GM12878 (cell line): ENCODE data around the gene ATP5F1B. TPM values are rescaled to one million over a fixed set of nuclear protein-coding genes. Genes with fewer than 3 reads are reported as not detected.

Experiments used
- ATAC-seq: fragments of 200-7000 bp; cut with Tn5 transposase; 3 replicates; pipeline ENCODE4 v1.9.1; 2020; ENCODE audit warnings: mild to moderate bottlenecking, moderate library complexity
- BruUV-seq: library from RNA; stranded (reverse); fragments of 400-500 nt; replicated peaks from 2 replicates; lab custom pipeline; 2021; lab: Mats Ljungman, UMichigan
- CTCF ChIA-PET: fragments of 300-600 bp; sonication (Branson Sonifier 250); formaldehyde crosslinking; extraction: SDS; loops from one replicate; lab custom pipeline; 2021; ENCODE audit warnings: inconsistent platforms; lab: Yijun Ruan, JAX
- POLR2A ChIA-PET: fragments of 350-600 bp; formaldehyde crosslinking; extraction: SDS; loops from one replicate; lab custom pipeline; 2021; ENCODE audit warnings: inconsistent platforms; lab: Charles Lee
- RAD21 ChIA-PET: fragments of 300-600 bp; sonication (Branson Sonifier 250); formaldehyde crosslinking; loops from one replicate; lab custom pipeline; 2023; ENCODE audit warnings: antibody characterized with exemption; ENCODE audit not compliant: unreplicated experiment; lab: Charles Lee
- SMC1A ChIA-PET: fragments of 300-600 bp; sonication (Branson Sonifier 250); formaldehyde crosslinking; loops from one replicate; lab custom pipeline; 2023; ENCODE audit not compliant: unreplicated experiment, uncharacterized antibody; lab: Charles Lee
- DNase-seq: peaks from one replicate; pipeline ENCODE4 v3.0.0-alpha.2; 2011; ENCODE audit warnings: low read depth, low spot score
- FAIRE-seq: peaks from 3 replicates; lab custom pipeline; 2011; peaks lifted over from hg19 to GRCh38; lab: Jason Lieb, UNC
- H2AFZ ChIP-seq: 2 replicates; pipeline ENCODE4 v1.6.0; 2011; ENCODE audit warnings: low read depth, low read length, control low read depth; ENCODE audit not compliant: control insufficient read depth
- H3K27ac ChIP-seq: 2 replicates; pipeline ENCODE4 v1.5.1; 2011; ENCODE audit warnings: control low read depth; ENCODE audit not compliant: control insufficient read depth, insufficient read depth
- H3K27me3 ChIP-seq, 2 experiments: replicated peaks in 1 of 2; 2 replicates each; pipeline versions ENCODE4 v1.6.0 to v1.6.1; 2011; ENCODE audit warnings: low read length in 1 of 2; ENCODE audit not compliant: control insufficient read depth in 2 of 2, insufficient read depth in 2 of 2
- H3K36me3 ChIP-seq, 2 experiments: 2 replicates each; pipeline ENCODE4 v1.5.1; 2011; ENCODE audit warnings: low read length in 1 of 2; ENCODE audit not compliant: control insufficient read depth in 2 of 2, insufficient read depth in 2 of 2
- H3K4me1 ChIP-seq: 2 replicates; pipeline ENCODE4 v1.6.1; 2011; ENCODE audit warnings: mild to moderate bottlenecking, low read length, moderate library complexity, mixed read lengths; ENCODE audit not compliant: control insufficient read depth, insufficient read depth
- H3K4me2 ChIP-seq: 2 replicates; pipeline ENCODE4 v1.6.0; 2011; ENCODE audit warnings: control low read depth; ENCODE audit not compliant: control insufficient read depth, insufficient read depth
- H3K4me3 ChIP-seq: fragments of 200-600 bp; sonication (generic); 2 replicates; pipeline ENCODE4 v1.5.1; 2016
- H3K79me2 ChIP-seq: 2 replicates; pipeline ENCODE4 v1.6.0; 2011; ENCODE audit warnings: low read length; ENCODE audit not compliant: control insufficient read depth, insufficient read depth
- H3K9ac ChIP-seq: 2 replicates; pipeline ENCODE4 v1.8.0; 2011; ENCODE audit warnings: low read length, control low read depth, mixed read lengths; ENCODE audit not compliant: control insufficient read depth, insufficient read depth
- H3K9me3 ChIP-seq: replicated peaks from 3 replicates; pipeline ENCODE4 v1.5.1; 2011; ENCODE audit warnings: mild to moderate bottlenecking, low read length; ENCODE audit not compliant: control insufficient read depth, insufficient read depth
- H4K20me1 ChIP-seq: 2 replicates; pipeline ENCODE4 v1.6.0; 2011; ENCODE audit not compliant: control insufficient read depth, insufficient read depth
- BACH1 ChIP-seq: fragments of 450-650 bp; IDR thresholded peaks from 2 replicates; pipeline ENCODE4 v1.6.1; 2017; ENCODE audit warnings: mild to moderate bottlenecking, borderline replicate concordance
- DPF2 ChIP-seq: fragments of 450-650 bp; IDR thresholded peaks from 2 replicates; pipeline ENCODE4 v1.6.1; 2017; ENCODE audit warnings: mild to moderate bottlenecking
- HDAC2 ChIP-seq: fragments of 200-600 bp; sonication (generic); IDR thresholded peaks from 2 replicates; pipeline ENCODE4 v1.6.1; 2017
- IKZF2 ChIP-seq, 2 experiments: fragments of 450-650 bp; IDR thresholded peaks; 2 replicates each; pipeline ENCODE4 v1.6.1; 2017; ENCODE audit warnings: mild to moderate bottlenecking in 2 of 2, moderate library complexity in 2 of 2
- IRF5 ChIP-seq: fragments of 450-650 bp; IDR thresholded peaks from 2 replicates; pipeline ENCODE4 v1.6.1; 2017; ENCODE audit warnings: borderline replicate concordance
- KAT2A ChIP-seq: conservative IDR thresholded peaks from 2 replicates; pipeline ENCODE4 v1.6.1; 2011; ENCODE audit warnings: low read depth, low read length; ENCODE audit not compliant: control insufficient read depth
- KLF5 ChIP-seq: fragments of 450-650 bp; IDR thresholded peaks from 2 replicates; pipeline ENCODE4 v1.6.1; 2014; ENCODE audit warnings: mild to moderate bottlenecking; ENCODE audit not compliant: partially characterized antibody
- NRF1 ChIP-seq: conservative IDR thresholded peaks from 2 replicates; pipeline ENCODE4 v1.6.1; 2011; ENCODE audit warnings: mild to moderate bottlenecking, low read depth, low read length, improper control_type of control experiment
- SREBF1 ChIP-seq: IDR thresholded peaks from 2 replicates; pipeline ENCODE4 v1.6.1; 2012; ENCODE audit warnings: mild to moderate bottlenecking, low read length
- SUPT20H ChIP-seq: IDR thresholded peaks from 2 replicates; pipeline ENCODE4 v1.6.1; 2011; ENCODE audit warnings: low read depth, mild to moderate bottlenecking, low read length, moderate library complexity, borderline replicate concordance; ENCODE audit not compliant: control insufficient read depth
- WGBS: methylation state at CpG from one replicate; pipeline ENCODE4 v1.1.6; 2016; ENCODE audit warnings: low lambda C conversion rate; ENCODE audit not compliant: insufficient replicate concordance, insufficient coverage; ENCODE audit errors: missing lambda C conversion rate; 5-methylcytosine and 5-hydroxymethylcytosine counted together
- in situ Hi-C: fragments of 300-500 bp; cut with MboI; formaldehyde crosslinking; loops from 9 replicates; pipeline ENCODE4 v1.14.3; 2018; ENCODE audit warnings: mixed read lengths
- intact Hi-C: fragments of 100-400 bp; cut with micrococcal nuclease; formaldehyde crosslinking; loops from one replicate; pipeline ENCODE4 v1.14.2; 2022; ENCODE audit not compliant: unreplicated experiment
- polyA plus RNA-seq, 11 experiments: library from polyadenylated mRNA; depleted of rRNA in 4 of 11; unstranded in 6 of 11; stranded (reverse) in 5 of 11; fragments of >200 nt; fragmentation: Nextera tagmentation in 4 of 11; fragmentation: Illumina TruSeq in 1 of 11; extraction: Ambion mirVana in 4 of 11; extraction: Trizol in 1 of 11; gene quantifications; 1 replicate in 1 of 11; 2 replicates in 10 of 11; pipeline versions ENCODE4 v1.2.1 to v1.2.3, GENCODE V29; 2011 to 2016; ENCODE audit warnings: inconsistent platforms in 2 of 11, missing spikeins in 2 of 11, low read depth in 1 of 11
- total RNA-seq, 4 experiments: library from RNA; depleted of rRNA in 3 of 4; stranded (reverse); fragments of >200 nt in 3 of 4; fragmentation: Illumina TruSeq in 1 of 4; extraction: Trizol in 1 of 4; gene quantifications; 2 replicates each; pipeline versions ENCODE4 v1.2.1 to v1.2.3, GENCODE V29; 2013 to 2021
- TF ChIP-seq, protein P1 (sequence below): fragments of 450-650 bp; IDR thresholded peaks from 2 replicates; pipeline ENCODE4 v1.6.1; 2017; ENCODE audit warnings: mild to moderate bottlenecking, moderate library complexity

Gene ATP5F1B
- total and polyA plus RNA-seq, 10 of the 15 experiments (the other 5 are each of a cell fraction or from before 2014, with no cell fraction given) = 671 to 1,908 (median 1,031) TPM

DNA sequence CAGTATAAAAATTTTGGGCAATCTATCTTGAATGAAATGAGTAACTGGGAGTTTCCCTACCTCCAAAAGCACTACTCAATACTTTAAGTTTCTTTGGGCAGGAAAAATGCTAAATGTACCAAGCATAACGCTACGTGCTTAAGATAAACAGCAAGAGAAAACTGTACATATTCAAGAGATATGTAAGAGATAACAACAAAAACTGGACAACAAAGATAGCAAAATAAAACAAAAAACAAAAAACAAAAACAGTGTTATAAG, 22.3 kb upstream of the ATP5F1B start:
- ChIA-PET SMC1A (interaction anchor here (1.0 to 3.0 kb wide), 4 partner anchors 9 to 57 kb away, joined by 3 to 15 read pairs (median 4); partner anchors contain the start of gene NACA), CTCF (interaction anchor here (1.2 kb wide), 1 partner anchor 16 kb away, joined by 3 read pairs; no protein-coding TSS in a partner anchor), RAD21 (interaction anchor here (0.6 to 1.7 kb wide), 2 partner anchors 9 to 15 kb away, joined by 3 to 4 read pairs; no protein-coding TSS in a partner anchor), POLR2A (interaction anchor here (0.9 kb wide), 1 partner anchor 11 kb away, joined by 3 read pairs; no protein-coding TSS in a partner anchor)
- in situ Hi-C loops (no loop called here), intact Hi-C loops (no loop called here)
- Histone ChIP-seq H3K79me2 (peaks cover 27% of the 10 kb centered on the region), H3K4me3 (no peak overlapping the region), H3K27ac (no peak overlapping the region), H3K9me3 (no peaks in the 10 kb centered on the region), H3K4me2 (no peak overlapping the region), H3K27me3 (no peaks in the 10 kb centered on the region), H3K4me1 (no peaks in the 10 kb centered on the region), H3K9ac (no peak overlapping the region), H4K20me1 (no peaks in the 10 kb centered on the region), H2AFZ (no peak overlapping the region), H3K36me3 (peaks cover 15 to 56% of the 10 kb centered on the region in 2 experiments)
- FAIRE-seq (no peak), ATAC-seq (no peak), DNase-seq (no peak)
- WGBS = 37% methylated on average over 2 of the region's 2 CpGs
- no TSS peak for BruUV-seq
- TF ChIP-seq DPF2 (no peak), KAT2A (no peak), SREBF1 (no peak), BACH1 (no peak), IKZF2 (IDR thresholded peaks at IDR 0.05) (no peak), SUPT20H (no peak), KLF5 (no peak), NRF1 (no peak), IRF5 (no peak), HDAC2 (no peak)
- TF ChIP-seq, protein P1, sequence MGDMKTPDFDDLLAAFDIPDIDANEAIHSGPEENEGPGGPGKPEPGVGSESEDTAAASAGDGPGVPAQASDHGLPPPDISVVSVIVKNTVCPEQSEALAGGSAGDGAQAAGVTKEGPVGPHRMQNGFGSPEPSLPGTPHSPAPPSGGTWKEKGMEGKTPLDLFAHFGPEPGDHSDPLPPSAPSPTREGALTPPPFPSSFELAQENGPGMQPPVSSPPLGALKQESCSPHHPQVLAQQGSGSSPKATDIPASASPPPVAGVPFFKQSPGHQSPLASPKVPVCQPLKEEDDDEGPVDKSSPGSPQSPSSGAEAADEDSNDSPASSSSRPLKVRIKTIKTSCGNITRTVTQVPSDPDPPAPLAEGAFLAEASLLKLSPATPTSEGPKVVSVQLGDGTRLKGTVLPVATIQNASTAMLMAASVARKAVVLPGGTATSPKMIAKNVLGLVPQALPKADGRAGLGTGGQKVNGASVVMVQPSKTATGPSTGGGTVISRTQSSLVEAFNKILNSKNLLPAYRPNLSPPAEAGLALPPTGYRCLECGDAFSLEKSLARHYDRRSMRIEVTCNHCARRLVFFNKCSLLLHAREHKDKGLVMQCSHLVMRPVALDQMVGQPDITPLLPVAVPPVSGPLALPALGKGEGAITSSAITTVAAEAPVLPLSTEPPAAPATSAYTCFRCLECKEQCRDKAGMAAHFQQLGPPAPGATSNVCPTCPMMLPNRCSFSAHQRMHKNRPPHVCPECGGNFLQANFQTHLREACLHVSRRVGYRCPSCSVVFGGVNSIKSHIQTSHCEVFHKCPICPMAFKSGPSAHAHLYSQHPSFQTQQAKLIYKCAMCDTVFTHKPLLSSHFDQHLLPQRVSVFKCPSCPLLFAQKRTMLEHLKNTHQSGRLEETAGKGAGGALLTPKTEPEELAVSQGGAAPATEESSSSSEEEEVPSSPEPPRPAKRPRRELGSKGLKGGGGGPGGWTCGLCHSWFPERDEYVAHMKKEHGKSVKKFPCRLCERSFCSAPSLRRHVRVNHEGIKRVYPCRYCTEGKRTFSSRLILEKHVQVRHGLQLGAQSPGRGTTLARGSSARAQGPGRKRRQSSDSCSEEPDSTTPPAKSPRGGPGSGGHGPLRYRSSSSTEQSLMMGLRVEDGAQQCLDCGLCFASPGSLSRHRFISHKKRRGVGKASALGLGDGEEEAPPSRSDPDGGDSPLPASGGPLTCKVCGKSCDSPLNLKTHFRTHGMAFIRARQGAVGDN = no peak
